ENCODE results near the gene SHCBP1L.

Gene SHCBP1L

DNA sequence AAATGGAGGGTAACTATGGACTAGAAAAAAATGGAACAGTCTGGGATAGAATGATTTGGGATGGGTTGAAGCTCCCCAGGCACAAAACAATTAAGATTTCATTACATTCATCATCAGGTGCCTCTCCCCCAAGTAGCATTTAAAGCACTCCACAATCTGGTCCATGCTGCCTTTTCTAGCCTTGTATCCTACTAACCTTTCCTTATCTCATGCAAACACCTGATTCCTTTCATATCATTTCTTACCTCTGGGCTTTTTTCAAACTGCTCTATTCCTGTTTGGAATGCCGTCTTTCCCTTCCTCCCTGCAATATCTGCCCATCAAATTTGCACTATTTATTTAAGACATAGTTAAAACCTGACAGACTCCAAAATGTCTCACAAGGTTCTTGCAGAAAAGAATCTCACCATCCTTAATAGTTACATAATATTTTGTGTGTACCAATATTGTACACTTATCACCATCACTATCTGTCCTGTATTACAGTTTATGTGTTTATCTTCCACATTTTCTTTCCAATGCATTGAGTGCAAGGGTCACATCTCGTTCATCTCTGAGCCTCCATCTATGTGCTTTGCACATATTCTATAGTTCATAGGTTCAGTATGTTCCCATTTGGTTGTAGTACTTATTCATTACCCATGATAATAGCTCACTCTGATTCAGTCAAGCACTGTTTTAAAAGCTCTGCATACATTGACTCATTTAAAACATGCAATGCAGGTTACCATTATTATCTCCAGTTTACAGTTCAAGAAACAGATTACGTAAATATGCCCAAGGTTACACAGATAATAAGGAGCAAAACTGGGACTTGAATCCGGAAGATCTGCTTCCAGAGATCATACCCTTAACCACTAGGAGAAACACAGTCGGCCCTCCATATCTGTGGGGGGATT, 16.1 kb upstream of the SHCBP1L start:
- H3K4me3 ChIP-seq (replicated peaks; ENCODE audit: insufficient read depth, low read length) = no peak overlapping the region
- no peak for DNase-seq (ENCODE audit: low read depth in 1 of 2, low spot score in 1 of 2)
- TF ChIP-seq, protein P1, sequence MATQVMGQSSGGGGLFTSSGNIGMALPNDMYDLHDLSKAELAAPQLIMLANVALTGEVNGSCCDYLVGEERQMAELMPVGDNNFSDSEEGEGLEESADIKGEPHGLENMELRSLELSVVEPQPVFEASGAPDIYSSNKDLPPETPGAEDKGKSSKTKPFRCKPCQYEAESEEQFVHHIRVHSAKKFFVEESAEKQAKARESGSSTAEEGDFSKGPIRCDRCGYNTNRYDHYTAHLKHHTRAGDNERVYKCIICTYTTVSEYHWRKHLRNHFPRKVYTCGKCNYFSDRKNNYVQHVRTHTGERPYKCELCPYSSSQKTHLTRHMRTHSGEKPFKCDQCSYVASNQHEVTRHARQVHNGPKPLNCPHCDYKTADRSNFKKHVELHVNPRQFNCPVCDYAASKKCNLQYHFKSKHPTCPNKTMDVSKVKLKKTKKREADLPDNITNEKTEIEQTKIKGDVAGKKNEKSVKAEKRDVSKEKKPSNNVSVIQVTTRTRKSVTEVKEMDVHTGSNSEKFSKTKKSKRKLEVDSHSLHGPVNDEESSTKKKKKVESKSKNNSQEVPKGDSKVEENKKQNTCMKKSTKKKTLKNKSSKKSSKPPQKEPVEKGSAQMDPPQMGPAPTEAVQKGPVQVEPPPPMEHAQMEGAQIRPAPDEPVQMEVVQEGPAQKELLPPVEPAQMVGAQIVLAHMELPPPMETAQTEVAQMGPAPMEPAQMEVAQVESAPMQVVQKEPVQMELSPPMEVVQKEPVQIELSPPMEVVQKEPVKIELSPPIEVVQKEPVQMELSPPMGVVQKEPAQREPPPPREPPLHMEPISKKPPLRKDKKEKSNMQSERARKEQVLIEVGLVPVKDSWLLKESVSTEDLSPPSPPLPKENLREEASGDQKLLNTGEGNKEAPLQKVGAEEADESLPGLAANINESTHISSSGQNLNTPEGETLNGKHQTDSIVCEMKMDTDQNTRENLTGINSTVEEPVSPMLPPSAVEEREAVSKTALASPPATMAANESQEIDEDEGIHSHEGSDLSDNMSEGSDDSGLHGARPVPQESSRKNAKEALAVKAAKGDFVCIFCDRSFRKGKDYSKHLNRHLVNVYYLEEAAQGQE (IDR thresholded peaks at IDR 0.05; ENCODE audit: insufficient replicate concordance, low read depth) = no peak
- no peak for TF ChIP-seq SPI1 (IDR thresholded peaks at IDR 0.05; ENCODE audit: borderline replicate concordance, low read depth)
- no peak for TF ChIP-seq POLR2AphosphoS5 (IDR thresholded peaks at IDR 0.05; ENCODE audit: low read depth)
- H3K27ac ChIP-seq (replicated peaks) = no peak overlapping the region
- H3K27me3 ChIP-seq (ENCODE audit: insufficient read depth, poor library complexity, severe bottlenecking) = no peaks in the 10 kb centered on the region

DNA sequence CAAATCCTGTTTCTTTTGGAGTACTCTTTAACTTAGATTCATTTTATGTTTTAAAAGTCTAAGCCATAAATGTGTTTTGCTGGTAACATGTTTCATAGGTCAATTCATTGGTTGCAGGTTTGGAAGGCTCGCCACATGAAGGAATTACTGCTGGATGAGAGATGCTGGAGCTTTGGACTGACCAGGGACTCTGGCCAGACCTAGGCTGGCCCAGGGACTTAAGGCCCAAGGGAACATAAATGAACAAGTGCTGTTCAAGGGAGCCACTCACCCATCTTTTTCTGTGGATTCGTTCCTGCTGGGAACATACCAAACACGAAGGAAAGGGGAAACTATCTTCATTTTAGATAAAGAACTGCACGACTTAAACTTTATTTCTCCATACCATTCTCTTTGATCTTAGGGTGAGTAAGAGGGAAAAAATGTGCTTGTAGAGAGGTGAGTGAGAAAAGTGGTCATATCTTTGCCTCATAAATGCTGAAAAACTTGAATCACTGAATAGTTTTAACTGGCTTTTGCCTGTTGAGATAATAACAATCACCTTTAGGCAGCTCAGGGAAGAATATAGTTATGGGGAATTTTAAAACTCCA, 15.3 kb upstream of the SHCBP1L start:
- no peak for DNase-seq (ENCODE audit: low read depth in 1 of 2, low spot score in 1 of 2)
- no peak overlapping the region for H3K27ac ChIP-seq (replicated peaks)
- H3K4me3 ChIP-seq (replicated peaks; ENCODE audit: insufficient read depth, low read length) = no peak overlapping the region
- H3K27me3 ChIP-seq (ENCODE audit: insufficient read depth, poor library complexity, severe bottlenecking) = no peaks in the 10 kb centered on the region
- TF ChIP-seq, protein P1 (IDR thresholded peaks at IDR 0.05; ENCODE audit: insufficient replicate concordance, low read depth) = no peak
- TF ChIP-seq GABPA (IDR thresholded peaks at IDR 0.05; ENCODE audit: low read depth) = no peak

DNA sequence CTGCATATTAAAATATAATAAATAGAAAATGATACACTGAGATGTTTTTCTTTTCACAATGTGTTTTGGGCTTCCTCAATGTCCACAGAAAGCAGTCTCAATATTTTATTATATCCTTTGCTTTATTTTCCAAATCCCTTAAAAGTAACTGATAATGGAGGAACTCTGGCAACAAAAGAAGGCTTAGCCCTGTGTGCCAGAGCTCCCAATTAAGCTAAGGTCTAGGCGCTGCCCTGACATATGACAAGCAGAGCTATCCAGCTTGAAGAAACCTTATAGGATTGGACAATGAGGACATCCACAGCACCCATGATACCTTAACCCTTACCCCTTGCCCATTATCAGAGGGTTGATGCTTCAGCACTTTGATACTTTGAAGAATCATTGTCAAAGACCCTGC, 12.9 kb upstream of the SHCBP1L start:
- H3K27ac ChIP-seq (replicated peaks) = no peak overlapping the region
- no peaks in the 10 kb centered on the region for H3K27me3 ChIP-seq (ENCODE audit: insufficient read depth, poor library complexity, severe bottlenecking)
- TF ChIP-seq, protein P1 (IDR thresholded peaks at IDR 0.05; ENCODE audit: insufficient replicate concordance, low read depth) = no peak
- TF ChIP-seq GABPA (IDR thresholded peaks at IDR 0.05; ENCODE audit: low read depth) = no peak
- TF ChIP-seq CTCF (IDR thresholded peaks at IDR 0.05; ENCODE audit: insufficient read depth, low read length) = no peak
- no peak for TF ChIP-seq POLR2AphosphoS5 (IDR thresholded peaks at IDR 0.05; ENCODE audit: low read depth)
- TF ChIP-seq SPI1 (IDR thresholded peaks at IDR 0.05; ENCODE audit: borderline replicate concordance, low read depth) = no peak
- H3K4me3 ChIP-seq (replicated peaks; ENCODE audit: insufficient read depth, low read length) = no peak overlapping the region
- no peak for DNase-seq (ENCODE audit: low read depth in 1 of 2, low spot score in 1 of 2)

DNA sequence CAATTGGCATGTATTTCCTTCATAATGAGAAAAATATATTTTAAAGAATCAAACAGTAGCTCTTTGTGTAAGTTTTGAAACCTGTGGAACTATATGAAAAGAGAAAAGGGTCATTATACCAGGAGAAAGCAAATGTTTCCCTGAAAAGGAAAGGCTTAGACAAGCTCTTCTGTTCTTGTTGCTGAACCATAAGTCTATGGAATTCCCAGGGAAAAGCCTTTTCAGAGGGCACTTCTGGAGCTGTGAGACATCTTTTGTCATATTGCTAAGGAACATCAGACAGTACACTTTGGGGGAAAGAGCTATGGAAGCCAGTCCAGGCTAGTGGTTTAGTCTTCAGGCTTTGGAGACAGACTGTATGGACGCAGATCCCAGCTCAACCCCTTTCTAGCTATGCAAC, 12.1 kb upstream of the SHCBP1L start:
- TF ChIP-seq CTCF (IDR thresholded peaks at IDR 0.05; ENCODE audit: insufficient read depth, low read length) = no peak
- no peak for TF ChIP-seq POLR2AphosphoS5 (IDR thresholded peaks at IDR 0.05; ENCODE audit: low read depth)
- TF ChIP-seq, protein P1 (IDR thresholded peaks at IDR 0.05; ENCODE audit: insufficient replicate concordance, low read depth) = no peak
- TF ChIP-seq GABPA (IDR thresholded peaks at IDR 0.05; ENCODE audit: low read depth) = no peak
- no peak for TF ChIP-seq SPI1 (IDR thresholded peaks at IDR 0.05; ENCODE audit: borderline replicate concordance, low read depth)

More for the DNA sequence above, 12.1 kb upstream of the SHCBP1L start:
- H3K4me3 ChIP-seq (replicated peaks; ENCODE audit: insufficient read depth, low read length) = no peak overlapping the region
- DNase-seq (ENCODE audit: low read depth in 1 of 2, low spot score in 1 of 2) = no peak
- H3K27me3 ChIP-seq (ENCODE audit: insufficient read depth, poor library complexity, severe bottlenecking) = no peaks in the 10 kb centered on the region
- H3K27ac ChIP-seq (replicated peaks) = no peak overlapping the region

All from HL-60 (cell line).